Measurements from ENCODE around the gene TCL1A.

GRCh38 chr14:95756751-95757150 is 42.8 kb upstream of the TCL1A start:
- TF ChIP-seq USF2 (IDR thresholded peaks at IDR 0.05; ENCODE audit: borderline replicate concordance, low read depth, low read length) (no peak), JUND (IDR thresholded peaks at IDR 0.05; ENCODE audit: low read depth, low read length) (no peak), IKZF1 (conservative IDR thresholded peaks at IDR 0.05) (no peak), POLR2AphosphoS5 (IDR thresholded peaks at IDR 0.05; ENCODE audit: low read length) (no peak)

Measured in GM12878 (cell line).